HG02678 (cell line): ENCODE data around the gene NPHS1.
"Not testable (repeated sequence)": the region's sequence is repeated elsewhere in the genome, so short reads cannot be mapped to it uniquely, and the experiment has no call there.

Source experiments
- ATAC-seq: cut with Tn5 transposase; IDR thresholded peaks from one replicate; pipeline ENCODE4 v1.9.1; 2021; ENCODE audit warnings: mild to moderate bottlenecking, moderate library complexity; ENCODE audit not compliant: unreplicated experiment

Gene NPHS1

DNA sequence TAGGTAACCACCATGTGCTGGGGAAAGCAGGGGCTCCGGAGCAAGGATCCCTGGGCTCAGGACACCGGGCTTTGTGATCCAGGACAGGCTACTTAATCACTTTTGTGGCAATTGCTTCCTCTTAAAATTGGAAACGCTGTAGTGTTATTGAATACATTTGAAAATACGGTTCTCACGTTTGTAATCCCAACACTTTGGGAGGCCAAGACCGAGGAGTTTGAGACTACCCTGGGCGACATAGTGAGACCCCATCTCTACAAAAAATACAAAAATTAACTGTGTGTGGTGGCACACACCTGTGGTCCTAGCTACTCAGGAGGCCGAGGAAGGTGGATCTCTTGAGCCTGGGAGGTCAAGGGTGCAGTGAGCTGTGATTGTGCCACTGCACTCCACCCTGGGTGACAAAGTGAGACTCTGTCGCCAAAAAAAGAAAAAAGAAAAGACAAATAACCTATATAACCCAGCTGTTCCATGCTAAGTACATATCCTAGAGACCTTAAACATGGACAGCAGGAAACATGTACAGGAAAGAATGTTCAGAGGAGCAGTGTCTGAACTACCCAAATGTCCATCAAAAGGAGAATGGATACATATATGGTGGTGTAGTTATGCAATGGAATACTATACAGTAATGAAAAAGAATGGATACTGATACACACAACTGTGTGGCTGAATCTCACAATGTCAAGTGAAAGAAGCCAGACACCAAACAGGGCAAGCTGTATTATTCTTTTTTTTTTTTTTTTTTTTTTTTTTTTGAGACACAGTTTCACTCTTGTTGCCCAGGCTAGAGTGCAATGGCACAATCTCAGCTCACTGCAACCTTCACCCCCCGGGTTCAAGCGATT is 39.0 kb downstream of the NPHS1 start:
- no peak for ATAC-seq

DNA sequence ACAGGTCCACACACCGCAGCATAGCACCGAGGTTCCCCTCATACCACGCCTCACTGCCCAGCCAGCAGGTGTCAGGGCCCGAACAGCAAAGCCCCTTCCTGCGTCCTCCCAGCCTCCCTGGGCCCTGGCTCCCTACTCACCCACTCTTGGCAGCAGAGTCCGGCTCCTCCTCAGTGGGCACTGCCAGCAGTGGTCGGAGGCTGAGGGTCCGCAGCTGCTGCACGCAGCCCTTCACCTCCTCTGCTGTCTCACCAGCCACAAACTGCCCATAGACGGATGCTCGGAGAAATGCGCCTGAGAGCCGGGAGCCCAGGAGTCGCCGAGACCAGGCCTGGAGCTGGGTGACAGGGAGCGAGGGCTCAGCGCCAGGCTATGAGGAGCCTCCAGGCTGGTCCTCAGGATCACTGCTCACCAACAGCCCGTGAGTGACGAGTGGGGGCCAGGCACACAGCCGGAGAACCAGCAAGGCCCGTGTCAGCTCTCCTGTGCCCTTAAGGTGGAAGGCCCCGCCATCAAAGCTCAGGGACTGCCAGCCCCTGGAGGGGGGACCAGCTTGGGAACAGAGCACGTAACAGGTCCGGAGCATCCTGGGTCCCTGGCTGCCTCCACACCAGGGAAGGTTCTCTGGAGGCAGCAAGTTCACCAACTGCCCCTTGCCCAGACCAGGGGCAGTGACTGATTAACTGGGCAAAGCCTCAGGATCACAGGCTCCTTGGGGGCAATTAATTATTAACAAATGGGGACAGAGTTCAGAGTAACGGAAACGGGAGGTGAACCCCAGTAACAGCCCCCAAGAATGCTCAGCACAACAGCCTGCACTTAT is 39.9 kb downstream of the NPHS1 start, which contains the start of gene PRODH2:
TSS of gene PRODH2 (minus strand) at position 626 of the 823 bp plus-strand sequence. CDS start at position 586, 40 bp downstream.
- no peak for ATAC-seq

- no peak for ATAC-seq
These were observed 40.7 kb downstream of the NPHS1 start for GRCh38 chr19:35811317-35812219.

DNA sequence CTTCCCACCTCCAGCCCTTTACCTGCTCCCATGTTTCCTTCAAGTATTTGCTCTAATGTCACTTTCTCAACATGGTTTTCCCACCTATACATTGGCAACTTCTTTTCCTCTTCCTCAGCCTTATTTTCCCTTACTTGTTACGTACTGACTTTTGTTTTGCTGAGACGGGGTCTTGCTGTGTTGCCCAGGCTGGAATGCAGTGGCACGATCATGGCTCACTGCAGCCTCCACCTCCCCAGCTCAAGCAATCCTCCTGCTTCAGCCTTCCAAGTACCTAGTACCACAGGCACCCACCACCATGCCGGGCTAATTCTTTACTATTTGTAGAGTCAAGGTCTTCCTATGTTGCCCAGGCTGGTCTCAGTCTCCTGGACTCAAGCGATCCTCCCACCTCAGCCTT is 44.7 kb downstream of the NPHS1 start:
- ATAC-seq = no peak

- no peak for ATAC-seq
These were observed 45.7 kb downstream of the NPHS1 start for GRCh38 chr19:35806597-35806996.

GRCh38 chr19:35805526-35806102 is 46.7 kb downstream of the NPHS1 start:
- ATAC-seq = no peak

- ATAC-seq = no peak
These were observed 50.5 kb downstream of the NPHS1 start for GRCh38 chr19:35801828-35802227.

- no peak for ATAC-seq
These were observed 54.6 kb downstream of the NPHS1 start for GRCh38 chr19:35797663-35798062.

- no peak for ATAC-seq
These were observed 55.4 kb downstream of the NPHS1 start for GRCh38 chr19:35796645-35797542.

- ATAC-seq = not testable (repeated sequence)
These were observed 56.7 kb downstream of the NPHS1 start for GRCh38 chr19:35795564-35795963.

GRCh38 chr19:35793381-35794165 is 58.7 kb downstream of the NPHS1 start:
- no peak for ATAC-seq

DNA sequence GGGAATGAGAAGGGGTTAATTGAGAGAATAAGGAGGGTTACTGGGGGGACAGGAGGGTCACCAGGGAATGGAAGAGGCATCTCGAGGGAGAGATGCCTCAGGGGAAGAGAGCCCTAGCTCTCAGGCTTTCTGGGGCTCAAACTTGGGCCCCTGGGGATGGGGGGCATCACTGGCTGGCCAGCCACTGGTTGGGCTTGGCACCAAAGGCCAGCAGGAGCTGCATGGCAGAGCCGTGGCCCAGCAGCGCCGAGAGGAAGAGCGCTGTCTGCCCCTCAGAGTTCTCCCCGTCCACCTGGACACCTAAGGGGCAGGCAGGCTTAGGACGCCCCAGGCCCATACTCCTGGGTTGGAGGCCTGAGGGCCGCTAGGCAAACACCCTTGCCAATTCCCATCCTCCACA is 59.4 kb downstream of the NPHS1 start:
- ATAC-seq = no peak

DNA sequence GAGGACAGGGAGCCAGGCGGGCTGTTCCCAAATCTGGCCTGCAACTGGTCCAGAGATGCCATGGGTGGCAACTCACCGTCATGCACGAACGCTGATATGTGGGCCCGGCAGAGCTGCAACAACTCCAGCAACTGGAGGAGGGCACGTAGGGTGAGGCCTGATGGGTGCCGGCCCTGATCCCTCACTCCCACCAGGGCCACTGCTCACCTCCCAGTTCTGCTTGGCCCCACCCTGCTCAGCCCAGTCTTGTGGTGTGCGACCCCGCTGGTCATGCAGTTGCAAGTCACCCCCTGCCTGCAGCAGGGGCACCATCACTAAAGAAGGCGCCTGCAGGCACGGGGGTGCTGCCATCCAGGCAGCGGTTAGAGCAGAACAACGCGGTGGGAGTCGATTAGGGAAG is 60.0 kb downstream of the NPHS1 start:
- ATAC-seq = no peak

- ATAC-seq = no peak
These were observed 60.5 kb downstream of the NPHS1 start for GRCh38 chr19:35791814-35792279.

DNA sequence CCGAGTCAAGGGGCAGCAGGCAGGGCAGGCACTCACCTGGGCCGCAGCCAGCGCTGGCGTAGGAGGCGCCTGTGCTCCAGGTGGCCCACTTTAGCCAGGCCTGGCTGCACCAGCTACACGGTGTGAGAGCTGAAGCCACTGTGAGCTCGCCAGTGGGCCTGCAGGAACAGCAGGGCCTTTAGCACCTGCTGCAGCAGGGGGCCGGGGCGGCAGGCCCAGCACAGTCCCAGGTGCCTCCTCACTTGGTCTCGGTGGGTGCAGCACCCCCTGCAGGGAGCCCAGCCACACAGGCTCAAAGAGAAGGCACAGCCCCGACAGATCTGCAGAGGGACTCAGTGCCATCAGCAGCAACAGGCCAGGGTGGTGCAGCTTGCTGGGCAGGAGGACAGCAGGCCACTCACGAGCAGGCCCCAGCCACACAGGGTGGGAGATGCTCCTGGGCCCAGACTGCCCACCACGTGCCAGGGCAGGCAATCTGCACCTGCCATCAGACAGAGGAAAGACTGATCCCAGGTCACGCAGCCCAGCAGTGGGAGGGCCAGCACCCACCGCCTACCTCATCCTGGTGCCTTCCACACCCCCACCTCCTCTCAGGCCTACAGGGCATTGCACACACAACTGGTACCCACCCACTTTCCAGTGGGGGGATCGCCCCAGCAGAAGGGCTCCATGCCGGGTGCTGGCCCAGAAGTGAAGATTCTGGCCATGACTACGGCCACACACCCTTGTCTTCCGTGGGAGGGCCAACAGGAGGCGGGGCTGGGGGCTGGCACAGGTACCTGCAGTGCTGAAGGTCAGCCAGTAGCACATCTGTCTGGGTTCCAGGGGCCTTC is 61.1 kb downstream of the NPHS1 start:
- ATAC-seq = no peak

DNA sequence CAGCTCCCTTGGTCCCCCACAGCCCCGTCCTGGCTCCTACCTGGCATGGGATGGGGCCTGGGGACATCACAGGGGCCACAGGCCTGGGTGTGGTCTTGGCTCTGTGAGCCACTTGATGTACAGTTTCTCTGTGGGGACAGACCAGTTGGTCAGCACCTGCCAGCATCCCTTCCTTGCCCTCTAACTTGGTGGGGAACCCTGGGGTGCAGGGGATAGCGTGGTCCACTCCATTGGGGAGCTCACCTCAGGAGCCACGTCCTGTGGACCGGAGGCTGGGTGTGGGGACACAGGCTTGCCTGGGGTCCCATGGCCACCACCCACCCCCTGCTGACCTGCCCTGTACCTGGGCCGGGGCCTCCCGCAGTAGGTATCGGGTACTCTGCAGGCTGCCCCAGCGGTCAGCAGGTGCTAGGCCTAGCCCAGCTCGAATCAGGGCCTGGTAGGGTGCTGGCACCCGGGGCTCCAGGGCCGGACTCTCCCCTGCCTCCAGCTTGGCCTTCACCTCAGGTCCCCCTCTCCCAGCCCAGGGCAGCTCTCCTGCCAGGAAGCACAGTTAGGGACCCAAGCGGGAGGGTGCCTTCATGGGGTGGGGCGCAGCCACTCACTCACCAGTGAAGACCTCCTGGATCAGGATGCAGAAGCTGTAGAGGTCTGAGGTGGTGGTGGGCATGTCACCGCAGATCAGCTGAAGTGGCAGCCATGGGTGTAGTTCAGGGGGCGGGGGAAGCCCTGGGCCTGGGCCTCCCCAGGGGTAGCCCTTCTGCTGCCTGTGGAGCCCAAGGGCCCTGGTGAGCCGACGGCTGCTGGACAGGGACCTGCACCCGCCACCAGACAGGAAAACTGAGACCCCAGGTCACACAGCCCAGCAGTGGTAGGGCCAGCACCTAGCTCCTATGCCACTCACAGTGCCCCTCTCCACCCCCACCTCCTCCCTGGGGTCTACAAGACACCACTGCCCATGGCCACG is 62.0 kb downstream of the NPHS1 start:
- no peak for ATAC-seq
